GM12892 (cell line): ENCODE measurements around the gene RNF13.
"Not testable (repeated sequence)": the region's sequence is repeated elsewhere in the genome, so short reads cannot be mapped to it uniquely, and the experiment has no call there.

Experiments used
- DNase-seq: peaks from one replicate; pipeline ENCODE4 v3.0.0; 2011; ENCODE audit not compliant: insufficient read length
- FAIRE-seq: peaks from 2 replicates; lab custom pipeline; 2011; peaks lifted over from hg19 to GRCh38; lab: Jason Lieb, UNC
- POLR2A ChIP-seq: IDR thresholded peaks from 2 replicates; pipeline ENCODE4 v1.6.1; 2011; ENCODE audit warnings: low read depth, low read length, control low read depth
- POLR2AphosphoS5 ChIP-seq: IDR thresholded peaks from 2 replicates; pipeline ENCODE4 v1.6.1; 2011; ENCODE audit warnings: low read depth, low read length, control low read depth
- TAF1 ChIP-seq: IDR thresholded peaks from 2 replicates; pipeline ENCODE4 v1.6.1; 2011; ENCODE audit warnings: low read depth, mild to moderate bottlenecking, control low read depth, low read length, borderline replicate concordance

The RNF13 gene

GRCh38 chr3:149845570-149846244 is 32.7 kb downstream of the RNF13 start:
- DNase-seq (no peak), FAIRE-seq (no peak)
- no peak for TF ChIP-seq POLR2A

GRCh38 chr3:149848238-149848637 is 35.2 kb downstream of the RNF13 start:
- FAIRE-seq: no peak
- DNase-seq: no peak
- TF ChIP-seq POLR2AphosphoS5 (no peak), POLR2A (no peak)

- DNase-seq (no peak), FAIRE-seq (no peak)
- no peak for TF ChIP-seq POLR2AphosphoS5
- TF ChIP-seq POLR2A: no peak
These were observed 35.7 kb downstream of the RNF13 start for GRCh38 chr3:149848688-149849087.

GRCh38 chr3:149850787-149851584 is 38.0 kb downstream of the RNF13 start:
- TF ChIP-seq POLR2AphosphoS5 (no peak), TAF1 (no peak), POLR2A (no peak)
- no peak for DNase-seq
- FAIRE-seq: peak; percentile 38

GRCh38 chr3:149858911-149859310 is 45.9 kb downstream of the RNF13 start:
- FAIRE-seq: no peak
- DNase-seq: no peak
- no peak for TF ChIP-seq POLR2AphosphoS5
- no peak for TF ChIP-seq POLR2A
- no peak for TF ChIP-seq TAF1

GRCh38 chr3:149860881-149861280 is 47.9 kb downstream of the RNF13 start:
- no peak for FAIRE-seq
- DNase-seq: no peak
- TF ChIP-seq POLR2AphosphoS5 (no peak), POLR2A (no peak), TAF1 (no peak)

GRCh38 chr3:149867563-149867962 is 54.5 kb downstream of the RNF13 start:
- DNase-seq (no peak), FAIRE-seq (no peak)
- no peak for TF ChIP-seq TAF1
- no peak for TF ChIP-seq POLR2AphosphoS5
- TF ChIP-seq POLR2A: no peak

GRCh38 chr3:149871855-149872254 is 58.8 kb downstream of the RNF13 start:
- TF ChIP-seq POLR2A (no peak), POLR2AphosphoS5 (no peak), TAF1 (no peak)
- DNase-seq: no peak
- no peak for FAIRE-seq

- DNase-seq (no peak), FAIRE-seq (no peak)
- TF ChIP-seq POLR2A: no peak
- TF ChIP-seq POLR2AphosphoS5: no peak
- no peak for TF ChIP-seq TAF1
These were observed 59.6 kb downstream of the RNF13 start for GRCh38 chr3:149872589-149872988.

GRCh38 chr3:149877668-149878067 is 64.7 kb downstream of the RNF13 start:
- DNase-seq (no peak), FAIRE-seq (no peak)
- no peak for TF ChIP-seq TAF1
- TF ChIP-seq POLR2AphosphoS5: no peak
- no peak for TF ChIP-seq POLR2A

- no peak for DNase-seq
- FAIRE-seq: peak; percentile 38
- TF ChIP-seq POLR2AphosphoS5 (no peak), POLR2A (no peak), TAF1 (no peak)
These were observed 66.9 kb downstream of the RNF13 start for GRCh38 chr3:149879872-149880271.

GRCh38 chr3:149881879-149882278 is 68.9 kb downstream of the RNF13 start:
- DNase-seq (no peak), FAIRE-seq (no peak)
- TF ChIP-seq POLR2A (no peak), POLR2AphosphoS5 (no peak), TAF1 (no peak)

GRCh38 chr3:149883134-149883533 is 70.1 kb downstream of the RNF13 start:
- FAIRE-seq (no peak), DNase-seq (no peak)
- TF ChIP-seq POLR2A (no peak), POLR2AphosphoS5 (no peak)

- not testable (repeated sequence) for DNase-seq, FAIRE-seq
These were observed 70.8 kb downstream of the RNF13 start for GRCh38 chr3:149883860-149884259.

- not testable (repeated sequence) for FAIRE-seq, DNase-seq
These were observed 71.8 kb downstream of the RNF13 start for GRCh38 chr3:149884848-149885247.
